ENCODE results near the gene NDST4. TPM values are rescaled to one million over a fixed set of nuclear protein-coding genes. Genes with fewer than 3 reads are reported as not detected.

The NDST4 gene
- total RNA-seq, 1 donor from 2014 or later: not detected

DNA sequence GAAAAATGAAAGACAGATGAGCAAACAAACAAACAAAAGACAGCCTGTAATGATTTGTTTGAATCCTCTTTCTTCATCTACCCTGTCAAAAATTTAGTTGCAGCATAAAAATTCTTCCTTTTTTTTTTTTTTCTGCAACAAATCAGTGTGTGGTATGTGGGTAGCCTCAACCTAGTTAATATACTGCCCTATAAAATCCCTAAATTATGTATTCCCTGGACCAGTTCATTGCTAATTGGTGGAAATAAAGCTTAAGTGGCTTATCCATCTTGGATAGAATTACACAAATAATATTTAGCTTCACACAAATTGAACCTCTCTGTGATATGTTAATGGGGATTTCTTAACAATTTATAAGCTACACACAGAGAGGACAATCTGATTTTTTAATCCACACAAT, 208.4 kb downstream of the NDST4 start:
- Mint-ChIP-seq H3K27ac (ENCODE audit: unreplicated experiment) (no peak overlapping the region), H3K9me3 (ENCODE audit: unreplicated experiment) (no peaks in the 10 kb centered on the region), H3K27me3 (ENCODE audit: unreplicated experiment) (no peaks in the 10 kb centered on the region)

DNA sequence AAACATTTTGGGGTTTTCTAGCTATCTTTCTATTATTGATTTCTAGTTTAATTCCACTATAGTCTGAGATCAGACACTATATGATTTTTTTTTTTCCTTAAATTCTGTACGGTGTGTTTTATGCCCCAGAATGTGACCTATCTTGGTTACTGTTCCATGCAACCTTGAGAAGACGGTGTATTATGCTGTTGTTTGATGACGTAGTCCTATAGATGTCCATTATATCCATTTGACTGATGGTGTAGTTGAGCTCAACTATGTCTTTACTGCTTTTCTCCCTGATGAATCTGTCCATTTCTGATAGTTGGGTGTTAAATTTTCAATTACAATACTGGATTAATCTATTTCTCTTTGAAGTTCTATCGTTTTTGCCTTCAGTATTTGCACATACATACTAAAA, 212.5 kb downstream of the NDST4 start:
- no peak for DNase-seq (ENCODE audit: low spot score)
- Mint-ChIP-seq H3K4me3 (ENCODE audit: unreplicated experiment) (no peak overlapping the region), H3K4me1 (ENCODE audit: unreplicated experiment) (peaks cover 3% of the 10 kb centered on the region), H3K27me3 (ENCODE audit: unreplicated experiment) (no peaks in the 10 kb centered on the region), H3K9me3 (ENCODE audit: unreplicated experiment) (no peaks in the 10 kb centered on the region), H3K27ac (ENCODE audit: unreplicated experiment) (no peak overlapping the region), H3K36me3 (ENCODE audit: low read depth, unreplicated experiment) (no peaks in the 10 kb centered on the region)
- TF ChIP-seq, protein P1, sequence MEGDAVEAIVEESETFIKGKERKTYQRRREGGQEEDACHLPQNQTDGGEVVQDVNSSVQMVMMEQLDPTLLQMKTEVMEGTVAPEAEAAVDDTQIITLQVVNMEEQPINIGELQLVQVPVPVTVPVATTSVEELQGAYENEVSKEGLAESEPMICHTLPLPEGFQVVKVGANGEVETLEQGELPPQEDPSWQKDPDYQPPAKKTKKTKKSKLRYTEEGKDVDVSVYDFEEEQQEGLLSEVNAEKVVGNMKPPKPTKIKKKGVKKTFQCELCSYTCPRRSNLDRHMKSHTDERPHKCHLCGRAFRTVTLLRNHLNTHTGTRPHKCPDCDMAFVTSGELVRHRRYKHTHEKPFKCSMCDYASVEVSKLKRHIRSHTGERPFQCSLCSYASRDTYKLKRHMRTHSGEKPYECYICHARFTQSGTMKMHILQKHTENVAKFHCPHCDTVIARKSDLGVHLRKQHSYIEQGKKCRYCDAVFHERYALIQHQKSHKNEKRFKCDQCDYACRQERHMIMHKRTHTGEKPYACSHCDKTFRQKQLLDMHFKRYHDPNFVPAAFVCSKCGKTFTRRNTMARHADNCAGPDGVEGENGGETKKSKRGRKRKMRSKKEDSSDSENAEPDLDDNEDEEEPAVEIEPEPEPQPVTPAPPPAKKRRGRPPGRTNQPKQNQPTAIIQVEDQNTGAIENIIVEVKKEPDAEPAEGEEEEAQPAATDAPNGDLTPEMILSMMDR (IDR thresholded peaks at IDR 0.05; ENCODE audit: unreplicated experiment): no peak

More for the DNA sequence above, 208.4 kb downstream of the NDST4 start:
- DNase-seq (ENCODE audit: low spot score): no peak
- H3K4me3 Mint-ChIP-seq (ENCODE audit: unreplicated experiment): no peak overlapping the region
- TF ChIP-seq, protein P1 (IDR thresholded peaks at IDR 0.05; ENCODE audit: unreplicated experiment): no peak
- no peaks in the 10 kb centered on the region for H3K4me1 Mint-ChIP-seq (ENCODE audit: unreplicated experiment)
- no peaks in the 10 kb centered on the region for H3K36me3 Mint-ChIP-seq (ENCODE audit: low read depth, unreplicated experiment)

DNA sequence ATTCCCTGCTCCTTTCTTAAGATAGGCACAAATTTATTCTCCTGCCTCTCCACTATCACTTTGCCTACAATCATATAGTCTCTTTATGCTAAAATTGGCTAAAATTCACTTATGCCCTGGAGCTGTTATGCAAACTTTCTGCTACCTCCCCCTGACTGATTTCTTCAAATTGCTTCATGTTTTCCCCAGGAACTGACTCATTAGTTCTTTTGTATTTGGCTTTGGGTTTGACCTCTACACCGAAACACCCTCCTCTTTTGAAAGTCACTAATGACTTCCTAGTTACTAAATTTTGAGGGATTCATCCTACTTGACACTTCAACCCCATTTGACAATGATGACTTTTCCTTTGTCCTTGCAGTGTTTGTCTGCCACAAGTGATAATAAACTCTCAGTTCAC, 222.6 kb downstream of the NDST4 start:
- Mint-ChIP-seq H3K36me3 (ENCODE audit: low read depth, unreplicated experiment) (no peaks in the 10 kb centered on the region), H3K27me3 (ENCODE audit: unreplicated experiment) (no peaks in the 10 kb centered on the region), H3K9me3 (ENCODE audit: unreplicated experiment) (no peaks in the 10 kb centered on the region), H3K4me3 (ENCODE audit: unreplicated experiment) (no peak overlapping the region), H3K4me1 (ENCODE audit: unreplicated experiment) (peaks cover 4% of the 10 kb centered on the region), H3K27ac (ENCODE audit: unreplicated experiment) (no peak overlapping the region)
- TF ChIP-seq, protein P1 (IDR thresholded peaks at IDR 0.05; ENCODE audit: unreplicated experiment): no peak
- no peak for DNase-seq (ENCODE audit: low spot score)

DNA sequence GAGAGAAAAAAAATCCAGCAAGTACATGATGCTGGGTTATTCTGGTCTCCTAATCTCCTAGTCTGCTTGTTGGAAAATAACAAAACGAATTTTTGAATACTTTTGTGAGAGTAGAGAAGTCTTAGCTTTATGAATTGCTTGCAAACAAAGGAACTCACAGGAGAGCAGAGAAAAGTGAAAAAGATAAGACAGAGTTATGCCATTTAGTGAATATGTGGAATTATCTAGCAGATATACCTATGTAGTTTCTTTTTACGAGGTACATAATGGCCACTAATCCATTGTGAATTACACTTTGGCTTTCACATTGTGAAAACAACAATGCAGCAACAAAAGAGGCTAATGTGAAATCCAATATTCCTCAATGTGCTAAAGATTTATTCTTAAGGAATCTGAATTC, 226.7 kb downstream of the NDST4 start:
- no peak for DNase-seq (ENCODE audit: low spot score)
- no peaks in the 10 kb centered on the region for H3K9me3 Mint-ChIP-seq (ENCODE audit: unreplicated experiment)
- H3K27ac Mint-ChIP-seq (ENCODE audit: unreplicated experiment): no peak overlapping the region
- H3K4me3 Mint-ChIP-seq (ENCODE audit: unreplicated experiment): no peak overlapping the region
- H3K36me3 Mint-ChIP-seq (ENCODE audit: low read depth, unreplicated experiment): no peaks in the 10 kb centered on the region
- no peaks in the 10 kb centered on the region for H3K27me3 Mint-ChIP-seq (ENCODE audit: unreplicated experiment)
- no peaks in the 10 kb centered on the region for H3K4me1 Mint-ChIP-seq (ENCODE audit: unreplicated experiment)
- TF ChIP-seq, protein P1 (IDR thresholded peaks at IDR 0.05; ENCODE audit: unreplicated experiment): no peak

DNA sequence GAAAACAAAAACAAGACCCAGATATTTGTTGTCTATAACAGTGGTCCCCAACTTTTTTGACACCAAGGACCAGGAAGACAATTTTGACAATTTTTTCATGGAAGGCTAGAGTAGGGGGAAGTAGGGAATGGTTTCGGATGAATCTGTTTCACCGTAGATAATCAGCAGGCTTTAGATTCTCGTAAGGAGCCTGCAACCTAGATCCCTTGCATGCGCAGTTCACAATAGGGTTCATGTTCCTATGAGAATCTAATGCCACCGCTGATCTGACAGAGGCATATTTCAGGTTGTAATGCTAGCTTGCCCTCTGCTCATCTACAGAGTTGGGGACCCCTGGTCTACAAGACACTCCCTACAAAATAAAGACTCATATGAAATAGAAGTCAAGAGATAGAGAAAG, 229.8 kb downstream of the NDST4 start:
- Mint-ChIP-seq H3K27me3 (ENCODE audit: unreplicated experiment) (no peaks in the 10 kb centered on the region), H3K4me3 (ENCODE audit: unreplicated experiment) (no peak overlapping the region), H3K36me3 (ENCODE audit: low read depth, unreplicated experiment) (no peaks in the 10 kb centered on the region), H3K9me3 (ENCODE audit: unreplicated experiment) (no peaks in the 10 kb centered on the region), H3K27ac (ENCODE audit: unreplicated experiment) (no peak overlapping the region), H3K4me1 (ENCODE audit: unreplicated experiment) (no peaks in the 10 kb centered on the region)
- no peak for DNase-seq (ENCODE audit: low spot score)
- TF ChIP-seq, protein P1 (IDR thresholded peaks at IDR 0.05; ENCODE audit: unreplicated experiment): no peak

All from endothelial cell (in vitro differentiated cells).